Glutamatergic neuron (in vitro differentiated cells): Measurements from ENCODE around the gene VWF. TPM values are rescaled to one million over a fixed set of nuclear protein-coding genes. Genes with fewer than 3 reads are reported as not detected.

Experiments
- DNase-seq: peaks from one replicate; pipeline ENCODE4 v3.0.0; 2022
- H3K27ac Mint-ChIP-seq: one replicate; pipeline ENCODE4 v1.8.0; 2020; ENCODE audit warnings: mild to moderate bottlenecking, mixed read lengths, inconsistent platforms; ENCODE audit not compliant: unreplicated experiment
- H3K27me3 Mint-ChIP-seq: one replicate; pipeline ENCODE4 v1.8.0; 2020; ENCODE audit warnings: mild to moderate bottlenecking, moderate library complexity, mixed read lengths, inconsistent platforms; ENCODE audit not compliant: unreplicated experiment
- H3K36me3 Mint-ChIP-seq: one replicate; pipeline ENCODE4 v1.8.0; 2020; ENCODE audit warnings: mild to moderate bottlenecking, mixed read lengths, inconsistent platforms; ENCODE audit not compliant: unreplicated experiment
- H3K4me1 Mint-ChIP-seq: one replicate; pipeline ENCODE4 v1.8.0; 2020; ENCODE audit warnings: mild to moderate bottlenecking, low read depth, mixed read lengths, inconsistent platforms; ENCODE audit not compliant: unreplicated experiment
- H3K4me3 Mint-ChIP-seq: one replicate; pipeline ENCODE4 v1.8.0; 2020; ENCODE audit warnings: mild to moderate bottlenecking, mixed read lengths, inconsistent platforms; ENCODE audit not compliant: unreplicated experiment
- H3K9me3 Mint-ChIP-seq: one replicate; pipeline ENCODE4 v1.8.0; 2020; ENCODE audit warnings: mild to moderate bottlenecking, moderate library complexity, mixed read lengths, inconsistent platforms; ENCODE audit not compliant: unreplicated experiment
- CTCF ChIP-seq: fragments of 200-600 bp; sonication (generic); IDR thresholded peaks from one replicate; pipeline ENCODE4 v1.5.0; 2021; ENCODE audit not compliant: partially characterized antibody, unreplicated experiment
- total RNA-seq: library from RNA; stranded (reverse); fragmentation: NEBNext Ultra II Directional; extraction: Animal tissue kit (Norgen Biotek cat#: 25700); gene quantifications from one replicate; pipeline ENCODE4 v1.2.1, GENCODE V29; 2021; ENCODE audit not compliant: unreplicated experiment

Gene VWF
- total RNA-seq, 1 donor from 2014 or later = 0.37 TPM

GRCh38 chr12:5927732-5928516 is 196.5 kb downstream of the VWF start:
- TF ChIP-seq CTCF = no peak
- Mint-ChIP-seq H3K4me3 (no peak overlapping the region), H3K27me3 (peaks cover 5% of the 10 kb centered on the region), H3K27ac (no peak overlapping the region), H3K4me1 (no peaks in the 10 kb centered on the region), H3K9me3 (peaks cover 8% of the 10 kb centered on the region), H3K36me3 (peaks cover 4% of the 10 kb centered on the region)
- no peak for DNase-seq

DNA sequence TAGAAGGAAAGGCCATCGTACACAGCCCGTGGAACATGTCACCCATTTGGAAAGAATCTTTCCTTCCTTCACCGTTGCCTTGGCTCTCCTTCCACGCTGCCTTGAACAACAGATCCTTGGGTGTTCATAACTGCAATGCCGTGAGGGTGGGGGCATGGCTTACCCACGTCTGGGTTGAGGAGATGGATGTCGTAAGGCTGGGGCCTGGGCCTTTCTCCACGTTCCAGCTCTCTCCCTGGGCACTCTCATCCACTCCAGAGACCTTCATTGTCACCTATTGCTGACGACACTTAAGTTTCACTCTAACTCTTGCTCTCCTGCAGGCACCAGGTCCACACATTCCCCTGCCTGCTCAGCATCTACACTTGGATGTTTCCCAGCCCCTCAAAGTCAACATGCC is 198.8 kb downstream of the VWF start:
- Mint-ChIP-seq H3K27me3 (peaks cover 5% of the 10 kb centered on the region), H3K36me3 (peaks cover 4% of the 10 kb centered on the region), H3K9me3 (peaks cover 11% of the 10 kb centered on the region), H3K4me1 (no peaks in the 10 kb centered on the region), H3K27ac (no peak overlapping the region), H3K4me3 (no peak overlapping the region)
- DNase-seq = no peak
- TF ChIP-seq CTCF = no peak

- no peak for TF ChIP-seq CTCF
- Mint-ChIP-seq H3K4me3 (no peak overlapping the region), H3K27me3 (peaks cover 5% of the 10 kb centered on the region), H3K9me3 (peaks cover 13% of the 10 kb centered on the region), H3K4me1 (no peaks in the 10 kb centered on the region), H3K36me3 (peaks cover 4% of the 10 kb centered on the region), H3K27ac (no peak overlapping the region)
- no peak for DNase-seq
These were observed 200.1 kb downstream of the VWF start for GRCh38 chr12:5924342-5924741.

- no peak for DNase-seq
These were observed 200.7 kb downstream of the VWF start for GRCh38 chr12:5923751-5924150.

More at GRCh38 chr12:5923751-5924150, 200.7 kb downstream of the VWF start:
- no peaks in the 10 kb centered on the region for H3K4me1 Mint-ChIP-seq
- H3K27ac Mint-ChIP-seq = no peak overlapping the region
- peaks cover 5% of the 10 kb centered on the region for H3K27me3 Mint-ChIP-seq
- H3K36me3 Mint-ChIP-seq = peaks cover 4% of the 10 kb centered on the region
- TF ChIP-seq CTCF = no peak
- H3K9me3 Mint-ChIP-seq = peaks cover 13% of the 10 kb centered on the region
- H3K4me3 Mint-ChIP-seq = no peak overlapping the region
